ENCODE measurements around the gene BTBD8.

GRCh38 chr1:92228401-92228800 is 148.3 kb downstream of the BTBD8 start:
- TF ChIP-seq CTCF (IDR thresholded peaks at IDR 0.05) (no peak), POLR2AphosphoS5 (IDR thresholded peaks at IDR 0.05) (no peak)

All from transverse colon (tissue), 4 donors.